IMR-90 (cell line): ENCODE measurements around the gene SDC4. TPM values are rescaled to one million over a fixed set of nuclear protein-coding genes. Genes with fewer than 3 reads are reported as not detected.
A peak's percentile ranks its signal among the peaks of the same experiment; 100 is the strongest.

Source experiments
- ATAC-seq: fragments of 200-7000 bp; cut with Tn5 transposase; 2 replicates; pipeline ENCODE4 v1.9.1; 2020; ENCODE audit warnings: low read depth, mild to moderate bottlenecking, moderate library complexity
- BruUV-seq: library from RNA; stranded (reverse); fragments of 400-500 nt; replicated peaks from 2 replicates; lab custom pipeline; 2021; lab: Mats Ljungman, UMichigan
- CTCF ChIA-PET: fragments of 300-600 bp; formaldehyde crosslinking; extraction: SDS; loops from one replicate; lab custom pipeline; 2021; ENCODE audit warnings: antibody characterized with exemption; lab: Yijun Ruan, JAX
- POLR2A ChIA-PET: fragments of 300-600 bp; sonication (Branson Sonifier 250); formaldehyde crosslinking; loops from one replicate; lab custom pipeline; 2022; ENCODE audit warnings: antibody characterized with exemption; ENCODE audit not compliant: unreplicated experiment; lab: Charles Lee
- DNase-seq: peaks from one replicate; pipeline ENCODE4 v3.0.0; 2013
- H2AFZ ChIP-seq: replicated peaks from 2 replicates; pipeline ENCODE3; 2013; ENCODE audit warnings: low read length, mild to moderate bottlenecking; ENCODE audit not compliant: poor library complexity
- H2AK5ac ChIP-seq: 2 replicates; pipeline ENCODE4 v1.6.1; 2013; ENCODE audit warnings: low read depth, low read length, inconsistent platforms
- H2AK9ac ChIP-seq: replicated peaks from 2 replicates; pipeline ENCODE3; 2013; ENCODE audit warnings: mild to moderate bottlenecking, low read depth, low read length, moderate library complexity; ENCODE audit not compliant: poor library complexity
- H2BK120ac ChIP-seq: 2 replicates; pipeline ENCODE4 v1.6.1; 2013; ENCODE audit warnings: low read depth, low read length, inconsistent platforms
- H2BK15ac ChIP-seq: 3 replicates; pipeline ENCODE4 v1.6.1; 2013; ENCODE audit warnings: low read depth, low read length, inconsistent platforms
- H2BK20ac ChIP-seq: 2 replicates; pipeline ENCODE4 v1.6.1; 2013; ENCODE audit warnings: low read depth, mild to moderate bottlenecking, inconsistent platforms, low read length, moderate library complexity
- H2BK5ac ChIP-seq: 2 replicates; pipeline ENCODE4 v1.6.1; 2013; ENCODE audit warnings: mild to moderate bottlenecking, low read depth, low read length, inconsistent platforms; ENCODE audit not compliant: poor library complexity, severe bottlenecking
- H3K14ac ChIP-seq: replicated peaks from 2 replicates; pipeline ENCODE4 v1.6.1; 2013; ENCODE audit warnings: low read depth, low read length, inconsistent platforms
- H3K18ac ChIP-seq: 2 replicates; pipeline ENCODE4 v1.6.1; 2013; ENCODE audit warnings: low read depth, low read length, control low read depth
- H3K23ac ChIP-seq: 2 replicates; pipeline ENCODE4 v1.6.1; 2013; ENCODE audit warnings: low read depth, low read length, inconsistent platforms
- H3K27ac ChIP-seq: 2 replicates; pipeline ENCODE4 v1.5.1; 2013; ENCODE audit warnings: mild to moderate bottlenecking, control low read depth, low read length; ENCODE audit not compliant: insufficient read depth
- H3K27me3 ChIP-seq: 2 replicates; pipeline ENCODE4 v1.6.1; 2013; ENCODE audit warnings: low read length; ENCODE audit not compliant: control insufficient read depth, insufficient read depth
- H3K36me3 ChIP-seq: 2 replicates; pipeline ENCODE4 v1.6.1; 2013; ENCODE audit warnings: low read length, mixed read lengths; ENCODE audit not compliant: control insufficient read depth, insufficient read depth
- H3K4ac ChIP-seq: 2 replicates; pipeline ENCODE4 v1.6.1; 2013; ENCODE audit warnings: low read depth, low read length, inconsistent platforms
- H3K4me1 ChIP-seq: 2 replicates; pipeline ENCODE4 v1.6.1; 2013; ENCODE audit warnings: low read length, mixed read lengths; ENCODE audit not compliant: control insufficient read depth, insufficient read depth
- H3K4me2 ChIP-seq: 2 replicates; pipeline ENCODE4 v1.6.1; 2013; ENCODE audit warnings: low read depth, mild to moderate bottlenecking, control low read depth, low read length, moderate library complexity
- H3K4me3 ChIP-seq: 2 replicates; pipeline ENCODE4 v1.5.1; 2013; ENCODE audit warnings: low read depth, mild to moderate bottlenecking, control low read depth, low read length, moderate library complexity; ENCODE audit not compliant: insufficient read depth
- H3K56ac ChIP-seq: 2 replicates; pipeline ENCODE4 v1.6.1; 2013; ENCODE audit warnings: low read length, inconsistent platforms; ENCODE audit not compliant: insufficient read depth; ENCODE audit errors: extremely low read depth
- H3K79me1 ChIP-seq, 2 experiments: 2 replicates each; pipeline ENCODE4 v1.6.1; 2013; ENCODE audit warnings: low read length in 2 of 2, inconsistent platforms in 1 of 2, low read depth in 1 of 2
- H3K9ac ChIP-seq: 2 replicates; pipeline ENCODE4 v1.6.1; 2013; ENCODE audit warnings: low read depth, low read length, control low read depth
- H3K9me1 ChIP-seq: 2 replicates; pipeline ENCODE4 v1.6.1; 2013; ENCODE audit warnings: low read length, inconsistent platforms; ENCODE audit not compliant: insufficient read depth
- H3K9me3 ChIP-seq: 2 replicates; pipeline ENCODE4 v1.6.1; 2013; ENCODE audit warnings: low read length; ENCODE audit not compliant: control insufficient read depth, insufficient read depth
- H4K20me1 ChIP-seq: 2 replicates; pipeline ENCODE4 v1.6.1; 2013; ENCODE audit warnings: low read length, inconsistent platforms; ENCODE audit not compliant: insufficient read depth
- H4K5ac ChIP-seq: 2 replicates; pipeline ENCODE4 v1.6.1; 2013; ENCODE audit warnings: mild to moderate bottlenecking, low read depth, low read length, control low read depth
- H4K8ac ChIP-seq, 2 experiments: 2 replicates each; pipeline ENCODE4 v1.6.1; 2013; ENCODE audit warnings: low read depth in 2 of 2, low read length in 2 of 2, control low read depth in 1 of 2, inconsistent platforms in 1 of 2
- H4K91ac ChIP-seq: 2 replicates; pipeline ENCODE4 v1.6.1; 2013; ENCODE audit warnings: low read depth, low read length, inconsistent platforms; ENCODE audit not compliant: insufficient read depth
- CEBPB ChIP-seq: IDR thresholded peaks from 2 replicates; pipeline ENCODE4 v1.6.1; 2012; ENCODE audit warnings: low read depth, low read length, improper control_type of control experiment
- CHD1 ChIP-seq: IDR thresholded peaks from 2 replicates; pipeline ENCODE4 v1.6.1; 2012; ENCODE audit warnings: low read depth, low read length, improper control_type of control experiment
- MAFK ChIP-seq: IDR thresholded peaks from 2 replicates; pipeline ENCODE4 v1.6.1; 2012; ENCODE audit warnings: low read depth, low read length, improper control_type of control experiment
- MAZ ChIP-seq: IDR thresholded peaks from 2 replicates; pipeline ENCODE4 v1.6.1; 2012; ENCODE audit warnings: low read depth, mild to moderate bottlenecking, low read length, improper control_type of control experiment, moderate library complexity, borderline replicate concordance
- MXI1 ChIP-seq: IDR thresholded peaks from 2 replicates; pipeline ENCODE4 v1.6.1; 2012; ENCODE audit warnings: low read depth, mild to moderate bottlenecking, low read length, moderate library complexity, borderline replicate concordance
- NFE2L2 ChIP-seq: fragments of 150-350 bp; IDR thresholded peaks from 2 replicates; pipeline ENCODE4 v1.6.1; 2016; ENCODE audit warnings: low read depth, mild to moderate bottlenecking, low read length
- POLR2A ChIP-seq: IDR thresholded peaks from 2 replicates; pipeline ENCODE4 v1.6.1; 2012; ENCODE audit warnings: mild to moderate bottlenecking, low read depth, low read length
- RAD21 ChIP-seq: IDR thresholded peaks from 2 replicates; pipeline ENCODE4 v1.6.1; 2012; ENCODE audit warnings: low read length, improper control_type of control experiment
- RCOR1 ChIP-seq: IDR thresholded peaks from 2 replicates; pipeline ENCODE4 v1.6.1; 2012; ENCODE audit warnings: mild to moderate bottlenecking, low read length, improper control_type of control experiment; ENCODE audit not compliant: insufficient replicate concordance
- RFX5 ChIP-seq: IDR thresholded peaks from 2 replicates; pipeline ENCODE4 v1.8.0; 2012; ENCODE audit warnings: low read depth, mild to moderate bottlenecking, low read length, moderate library complexity
- SMC3 ChIP-seq: fragments of 150-350 bp; IDR thresholded peaks from 2 replicates; pipeline ENCODE4 v1.6.1; 2016; ENCODE audit warnings: low read depth, mild to moderate bottlenecking, antibody characterized with exemption, low read length, moderate library complexity
- USF2 ChIP-seq: fragments of 150-350 bp; IDR thresholded peaks from 2 replicates; pipeline ENCODE4 v1.6.1; 2017; ENCODE audit warnings: mild to moderate bottlenecking, antibody characterized with exemption, low read length, low read depth
- WGBS, 2 experiments: methylation state at CpG; one replicate each; pipeline versions ENCODE4 v1.1.5 to v1.1.7; 2013; ENCODE audit warnings: missing lambda C conversion rate in 2 of 2; ENCODE audit not compliant: insufficient read length in 1 of 2; ENCODE audit errors: extremely low coverage in 2 of 2; 5-methylcytosine and 5-hydroxymethylcytosine counted together
- dilution Hi-C: fragments of 300-500 bp; cut with HindIII; formaldehyde crosslinking; loops from one replicate; pipeline ENCODE4 v1.14.3; 2018; ENCODE audit warnings: low sequenced_read_pairs; ENCODE audit not compliant: unreplicated experiment
- in situ Hi-C: fragments of 300-500 bp; cut with MboI; formaldehyde crosslinking; loops from 3 replicates; pipeline ENCODE4 v1.14.3; 2019; ENCODE audit warnings: low sequenced_read_pairs, inconsistent platforms, mixed read lengths
- intact Hi-C: fragments of 100-400 bp; cut with micrococcal nuclease; formaldehyde crosslinking; loops from 2 replicates; pipeline ENCODE4 v1.10.0; 2022
- polyA plus RNA-seq, 3 experiments: library from polyadenylated mRNA; depleted of rRNA; stranded (reverse); fragments of >200 nt; gene quantifications; 2 replicates each; pipeline ENCODE4 v1.2.3, GENCODE V29; 2012; ENCODE audit warnings: low replicate concordance in 1 of 3
- total RNA-seq: library from RNA; depleted of rRNA; stranded (reverse); fragments of >200 nt; gene quantifications from 2 replicates; pipeline ENCODE4 v1.2.3, GENCODE V29; 2012
- TF ChIP-seq, protein P1 (sequence below): fragments of 150-350 bp; IDR thresholded peaks from 2 replicates; pipeline ENCODE4 v1.6.1; 2016; ENCODE audit warnings: low read depth, mild to moderate bottlenecking, low read length, moderate library complexity, borderline replicate concordance
- TF ChIP-seq, protein P2 (sequence below): conservative IDR thresholded peaks from 2 replicates; pipeline ENCODE4 v1.5.1; 2012; ENCODE audit warnings: mild to moderate bottlenecking, low read depth, low read length, improper control_type of control experiment

Gene SDC4
- total and polyA plus RNA-seq, 2 of the 4 experiments (the other 2 are of a cell fraction): 203 to 265 TPM

- no peak overlapping the region for H3K4me3 ChIP-seq
- TF ChIP-seq, protein P1, sequence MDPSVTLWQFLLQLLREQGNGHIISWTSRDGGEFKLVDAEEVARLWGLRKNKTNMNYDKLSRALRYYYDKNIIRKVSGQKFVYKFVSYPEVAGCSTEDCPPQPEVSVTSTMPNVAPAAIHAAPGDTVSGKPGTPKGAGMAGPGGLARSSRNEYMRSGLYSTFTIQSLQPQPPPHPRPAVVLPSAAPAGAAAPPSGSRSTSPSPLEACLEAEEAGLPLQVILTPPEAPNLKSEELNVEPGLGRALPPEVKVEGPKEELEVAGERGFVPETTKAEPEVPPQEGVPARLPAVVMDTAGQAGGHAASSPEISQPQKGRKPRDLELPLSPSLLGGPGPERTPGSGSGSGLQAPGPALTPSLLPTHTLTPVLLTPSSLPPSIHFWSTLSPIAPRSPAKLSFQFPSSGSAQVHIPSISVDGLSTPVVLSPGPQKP: no peak
- TF ChIP-seq USF2 (no peak), POLR2A (no peak), MAFK (no peak), RCOR1 (no peak), RAD21 (no peak), RFX5 (no peak), NFE2L2 (no peak), SMC3 (no peak), CEBPB (no peak), MAZ (no peak), CHD1 (no peak), MXI1 (no peak)
- TF ChIP-seq, protein P2, sequence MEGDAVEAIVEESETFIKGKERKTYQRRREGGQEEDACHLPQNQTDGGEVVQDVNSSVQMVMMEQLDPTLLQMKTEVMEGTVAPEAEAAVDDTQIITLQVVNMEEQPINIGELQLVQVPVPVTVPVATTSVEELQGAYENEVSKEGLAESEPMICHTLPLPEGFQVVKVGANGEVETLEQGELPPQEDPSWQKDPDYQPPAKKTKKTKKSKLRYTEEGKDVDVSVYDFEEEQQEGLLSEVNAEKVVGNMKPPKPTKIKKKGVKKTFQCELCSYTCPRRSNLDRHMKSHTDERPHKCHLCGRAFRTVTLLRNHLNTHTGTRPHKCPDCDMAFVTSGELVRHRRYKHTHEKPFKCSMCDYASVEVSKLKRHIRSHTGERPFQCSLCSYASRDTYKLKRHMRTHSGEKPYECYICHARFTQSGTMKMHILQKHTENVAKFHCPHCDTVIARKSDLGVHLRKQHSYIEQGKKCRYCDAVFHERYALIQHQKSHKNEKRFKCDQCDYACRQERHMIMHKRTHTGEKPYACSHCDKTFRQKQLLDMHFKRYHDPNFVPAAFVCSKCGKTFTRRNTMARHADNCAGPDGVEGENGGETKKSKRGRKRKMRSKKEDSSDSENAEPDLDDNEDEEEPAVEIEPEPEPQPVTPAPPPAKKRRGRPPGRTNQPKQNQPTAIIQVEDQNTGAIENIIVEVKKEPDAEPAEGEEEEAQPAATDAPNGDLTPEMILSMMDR: no peak
- no peak overlapping the region for H4K8ac ChIP-seq
- no peak overlapping the region for H3K18ac ChIP-seq
- ChIA-PET POLR2A (no interaction called here), CTCF (no interaction called here)
- no peak overlapping the region for H3K4me2 ChIP-seq
- H3K36me3 ChIP-seq: peaks cover 71% of the 10 kb centered on the region
- 0 out of 2 replicates have a peak, but pooled peaks cover 1% of the 10 kb centered on the region for H3K4me1 ChIP-seq
- no peak overlapping the region for H3K23ac ChIP-seq
- H3K14ac ChIP-seq: no peak overlapping the region
- intact Hi-C loops (no loop called here), dilution Hi-C loops (no loop called here), in situ Hi-C loops (loop anchor here (25.0 kb wide), 1 partner anchor 582 kb away; the partner anchor contains the start of gene PLTP)
- peaks cover 2% of the 10 kb centered on the region; the same call in 1 of the 2 replicates for H3K9me1 ChIP-seq
- no peak overlapping the region for H2BK120ac ChIP-seq
- 100% methylated on average over 3 of the region's 3 CpGs; no CpG with 5 or more reads in 1 of the 2 experiments for WGBS, 2 experiments
- peak overlapping the region; percentile 73 for H2AK9ac ChIP-seq
- H3K4ac ChIP-seq: no peak overlapping the region
- no peak for ATAC-seq
- H3K9ac ChIP-seq: no peak overlapping the region
- H2BK15ac ChIP-seq: no peak overlapping the region
- DNase-seq: no peak
- no peak overlapping the region for H3K56ac ChIP-seq
- H2AK5ac ChIP-seq: no peak overlapping the region
- H3K79me1 ChIP-seq: peaks cover 50 to 70% of the 10 kb centered on the region in 2 experiments
- no peak overlapping the region for H2AFZ ChIP-seq
- peaks cover 41% of the 10 kb centered on the region for H4K20me1 ChIP-seq
- BruUV-seq: no TSS peak
- H3K9me3 ChIP-seq: no peaks in the 10 kb centered on the region
- no peaks in the 10 kb centered on the region for H3K27me3 ChIP-seq
- H2BK5ac ChIP-seq: no peak overlapping the region
- H4K5ac ChIP-seq: no peak overlapping the region
- H3K27ac ChIP-seq: no peak overlapping the region
- no peak overlapping the region for H2BK20ac ChIP-seq
- no peak overlapping the region for H4K91ac ChIP-seq
These were observed 17.7 kb downstream of the SDC4 start for GRCh38 chr20:45330476-45330875.
